22Rv1 (cell line): ENCODE measurements around the gene C17orf100.

Experiments
- ZFX ChIP-seq: fragments of 450-650 bp; IDR thresholded peaks from 2 replicates; pipeline ENCODE4 v1.6.1; 2017; ENCODE audit warnings: antibody characterized with exemption, borderline replicate concordance
- TF ChIP-seq, protein P1 (sequence below): fragments of 450-650 bp; IDR thresholded peaks from 2 replicates; pipeline ENCODE4 v1.5.1; 2017; ENCODE audit warnings: mild to moderate bottlenecking

DNA sequence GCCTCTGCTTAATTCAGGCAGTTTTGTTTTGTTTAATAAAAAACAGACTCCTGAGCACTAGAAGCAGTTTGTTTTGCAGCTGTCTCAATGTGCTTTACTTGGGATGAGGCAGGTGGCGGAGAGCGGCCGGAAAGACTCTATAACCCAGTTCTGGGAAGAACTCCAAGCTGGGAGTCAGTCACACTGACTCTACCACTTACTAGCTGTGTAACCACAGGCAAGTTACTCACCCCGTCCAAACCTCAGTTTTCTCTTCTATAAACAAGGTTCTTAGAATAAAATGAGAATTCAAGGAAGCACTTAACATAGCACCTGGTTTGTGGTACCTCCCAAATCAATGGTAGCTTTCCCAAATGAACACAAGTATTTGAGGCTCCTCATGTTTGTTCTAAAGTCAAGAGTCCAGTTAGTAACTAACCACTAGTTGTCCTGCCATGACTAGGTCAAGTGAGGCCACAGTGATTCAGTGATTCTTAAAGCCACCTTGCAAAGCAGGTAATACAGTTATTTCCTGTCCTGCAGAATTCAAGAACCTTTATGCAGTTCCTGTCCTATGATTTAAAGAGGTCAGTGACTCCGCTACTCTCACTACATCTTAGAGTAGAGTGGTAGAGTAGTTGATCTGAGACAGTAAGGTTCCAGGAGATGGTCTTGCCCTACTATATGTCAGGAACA is 8.0 kb upstream of the C17orf100 start:
- TF ChIP-seq, protein P1, sequence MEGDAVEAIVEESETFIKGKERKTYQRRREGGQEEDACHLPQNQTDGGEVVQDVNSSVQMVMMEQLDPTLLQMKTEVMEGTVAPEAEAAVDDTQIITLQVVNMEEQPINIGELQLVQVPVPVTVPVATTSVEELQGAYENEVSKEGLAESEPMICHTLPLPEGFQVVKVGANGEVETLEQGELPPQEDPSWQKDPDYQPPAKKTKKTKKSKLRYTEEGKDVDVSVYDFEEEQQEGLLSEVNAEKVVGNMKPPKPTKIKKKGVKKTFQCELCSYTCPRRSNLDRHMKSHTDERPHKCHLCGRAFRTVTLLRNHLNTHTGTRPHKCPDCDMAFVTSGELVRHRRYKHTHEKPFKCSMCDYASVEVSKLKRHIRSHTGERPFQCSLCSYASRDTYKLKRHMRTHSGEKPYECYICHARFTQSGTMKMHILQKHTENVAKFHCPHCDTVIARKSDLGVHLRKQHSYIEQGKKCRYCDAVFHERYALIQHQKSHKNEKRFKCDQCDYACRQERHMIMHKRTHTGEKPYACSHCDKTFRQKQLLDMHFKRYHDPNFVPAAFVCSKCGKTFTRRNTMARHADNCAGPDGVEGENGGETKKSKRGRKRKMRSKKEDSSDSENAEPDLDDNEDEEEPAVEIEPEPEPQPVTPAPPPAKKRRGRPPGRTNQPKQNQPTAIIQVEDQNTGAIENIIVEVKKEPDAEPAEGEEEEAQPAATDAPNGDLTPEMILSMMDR = no peak
- no peak for TF ChIP-seq ZFX
